Lower leg skin (tissue), 3 donors: Measurements from ENCODE around the gene RBM10.

Experiments used
- POLR2A ChIP-seq, 2 donors: fragments of 450-650 bp; IDR thresholded peaks; one replicate each; pipeline ENCODE4 v1.6.1; 2016 to 2017; ENCODE audit warnings: antibody characterized with exemption in 2 of 2, mild to moderate bottlenecking in 1 of 2, moderate library complexity in 1 of 2
- TF ChIP-seq, protein P1 (sequence below), 3 donors: fragments of 450-650 bp; IDR thresholded peaks; one replicate each; pipeline ENCODE4 v1.5.1; 2016; ENCODE audit warnings: antibody characterized with exemption in 3 of 3, mild to moderate bottlenecking in 3 of 3, moderate library complexity in 2 of 3

DNA sequence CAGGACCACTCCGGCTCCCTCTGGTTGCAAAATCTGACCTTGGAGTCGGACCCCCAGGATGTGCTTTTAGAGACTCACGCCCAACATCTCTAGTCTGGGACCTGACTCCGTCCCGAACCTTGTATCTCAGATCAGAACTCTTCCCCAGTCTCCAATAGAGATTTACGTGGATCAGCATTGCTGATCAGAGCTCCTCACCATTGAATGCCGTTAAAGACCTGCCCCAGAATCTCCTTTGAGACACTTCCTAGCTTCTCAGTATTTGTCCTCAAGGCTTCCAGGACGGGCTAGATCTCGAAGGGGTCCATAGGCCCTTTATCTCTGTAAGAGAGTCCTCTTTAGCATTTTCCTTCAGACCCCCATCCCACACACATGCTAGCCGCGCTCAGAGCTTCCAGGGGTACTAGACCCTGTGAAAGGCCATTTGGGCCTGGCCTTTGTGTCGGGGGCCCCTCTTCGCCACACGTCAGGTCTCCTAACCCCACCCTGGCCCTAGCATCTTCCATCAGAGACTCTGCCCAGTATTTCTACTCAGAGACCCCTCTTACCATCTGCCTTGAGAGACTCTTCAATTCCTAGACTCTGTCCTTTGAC, 49.3 kb downstream of the RBM10 start:
- TF ChIP-seq, protein P1, sequence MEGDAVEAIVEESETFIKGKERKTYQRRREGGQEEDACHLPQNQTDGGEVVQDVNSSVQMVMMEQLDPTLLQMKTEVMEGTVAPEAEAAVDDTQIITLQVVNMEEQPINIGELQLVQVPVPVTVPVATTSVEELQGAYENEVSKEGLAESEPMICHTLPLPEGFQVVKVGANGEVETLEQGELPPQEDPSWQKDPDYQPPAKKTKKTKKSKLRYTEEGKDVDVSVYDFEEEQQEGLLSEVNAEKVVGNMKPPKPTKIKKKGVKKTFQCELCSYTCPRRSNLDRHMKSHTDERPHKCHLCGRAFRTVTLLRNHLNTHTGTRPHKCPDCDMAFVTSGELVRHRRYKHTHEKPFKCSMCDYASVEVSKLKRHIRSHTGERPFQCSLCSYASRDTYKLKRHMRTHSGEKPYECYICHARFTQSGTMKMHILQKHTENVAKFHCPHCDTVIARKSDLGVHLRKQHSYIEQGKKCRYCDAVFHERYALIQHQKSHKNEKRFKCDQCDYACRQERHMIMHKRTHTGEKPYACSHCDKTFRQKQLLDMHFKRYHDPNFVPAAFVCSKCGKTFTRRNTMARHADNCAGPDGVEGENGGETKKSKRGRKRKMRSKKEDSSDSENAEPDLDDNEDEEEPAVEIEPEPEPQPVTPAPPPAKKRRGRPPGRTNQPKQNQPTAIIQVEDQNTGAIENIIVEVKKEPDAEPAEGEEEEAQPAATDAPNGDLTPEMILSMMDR (IDR thresholded peaks at IDR 0.05) = no peak
- TF ChIP-seq POLR2A (IDR thresholded peaks at IDR 0.05) = no peak
